COR-L47 (cell line): ENCODE results near the gene CACNA2D3.
A peak's percentile ranks its signal among the peaks of the same experiment; 100 is the strongest.

Experiments
- DNase-seq: peaks from one replicate; lab custom pipeline; 2025; lab: John Stamatoyannopoulos, UW

The CACNA2D3 gene

DNA sequence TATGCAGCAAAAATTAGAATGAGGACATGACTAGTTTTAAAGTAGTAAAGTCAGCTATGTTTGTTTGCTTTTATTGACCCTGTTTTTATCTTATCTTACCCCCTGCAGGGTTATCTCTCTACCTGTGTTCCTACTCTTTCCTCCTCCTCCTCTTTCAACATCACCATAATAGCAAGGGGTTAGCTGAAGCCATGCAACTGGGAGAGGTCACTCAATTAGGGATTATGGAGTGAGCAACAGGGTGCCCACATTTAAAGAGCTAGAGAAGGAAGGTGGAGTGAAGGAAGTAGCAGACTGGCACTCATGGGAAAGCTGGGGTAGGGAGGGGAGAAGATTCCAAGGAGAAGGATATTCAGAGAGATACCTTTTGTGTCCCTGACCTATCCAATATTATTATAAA lies 679.6 kb downstream of the CACNA2D3 start:
- no peak for DNase-seq

- no peak for DNase-seq
Observed at GRCh38 chr3:54810401-54810800, 688.0 kb downstream of the CACNA2D3 start.

DNA sequence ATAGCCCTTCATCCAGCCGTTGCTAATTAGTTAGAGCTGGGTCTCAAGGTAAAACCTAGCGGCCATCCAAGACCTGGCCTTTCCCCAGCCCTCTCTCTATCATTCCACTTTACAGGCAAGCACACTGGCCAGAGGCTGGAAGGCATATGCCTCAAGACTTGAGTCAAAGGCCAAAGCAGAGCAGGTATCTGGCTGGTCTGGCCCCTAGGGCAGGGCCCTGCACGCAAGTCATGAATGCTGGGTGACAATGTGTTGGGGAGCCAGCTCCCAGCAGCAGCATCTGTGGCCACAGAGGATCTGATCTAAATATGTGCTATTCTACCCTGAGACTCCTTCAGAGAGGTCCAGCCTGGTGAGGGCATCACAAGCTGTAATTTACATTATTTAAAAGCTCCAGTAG lies 691.9 kb downstream of the CACNA2D3 start:
- no peak for DNase-seq

GRCh38 chr3:54817628-54818027 lies 695.3 kb downstream of the CACNA2D3 start:
- DNase-seq: no peak

- DNase-seq: no peak
Observed at GRCh38 chr3:54818486-54818885, 696.1 kb downstream of the CACNA2D3 start.

DNA sequence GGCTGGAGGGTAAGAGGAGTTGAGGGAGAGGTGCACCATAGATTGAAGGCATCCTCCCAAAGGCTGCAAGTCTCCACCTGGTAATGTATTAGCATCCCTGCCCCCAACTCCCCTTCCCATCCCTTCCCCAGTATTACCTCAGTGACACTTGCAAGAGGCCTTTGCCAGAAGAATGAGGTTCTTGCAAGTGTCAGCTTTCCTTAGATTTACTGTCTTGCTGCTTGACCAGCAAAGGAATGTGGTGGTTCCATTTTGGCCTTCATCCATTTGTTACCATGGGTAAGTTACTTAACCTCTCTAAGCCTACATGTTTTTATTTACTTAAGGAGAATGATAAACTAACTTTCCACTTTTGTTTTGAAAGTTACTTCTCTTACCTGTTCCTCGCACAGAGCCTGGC lies 696.6 kb downstream of the CACNA2D3 start:
- no peak for DNase-seq

GRCh38 chr3:54819946-54820345 lies 697.6 kb downstream of the CACNA2D3 start:
- no peak for DNase-seq

- DNase-seq: peak; percentile 5
Observed at GRCh38 chr3:54822206-54822605, 699.9 kb downstream of the CACNA2D3 start.

DNA sequence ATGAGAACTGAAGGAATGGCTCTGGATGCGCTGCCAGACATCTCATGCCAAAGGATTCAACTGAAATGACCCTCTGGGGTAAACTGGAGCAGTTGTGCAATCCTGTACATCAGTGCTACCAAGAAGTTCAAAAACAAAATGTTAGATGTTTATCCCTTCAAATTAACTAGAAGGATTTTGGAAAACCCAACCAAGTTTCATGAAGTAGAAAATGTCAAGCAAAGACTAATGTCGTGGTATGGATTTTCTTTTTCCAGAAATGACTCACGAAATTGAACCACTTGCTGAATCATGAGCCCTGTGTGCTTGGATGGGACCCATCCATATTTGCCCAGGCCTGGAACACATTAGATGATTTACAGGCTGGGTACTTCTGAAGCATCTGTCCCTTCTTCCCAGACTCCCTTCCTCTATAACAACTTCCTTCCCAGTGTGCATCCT lies 703.9 kb downstream of the CACNA2D3 start:
- no peak for DNase-seq

- no peak for DNase-seq
Observed at GRCh38 chr3:54827056-54827687, 704.8 kb downstream of the CACNA2D3 start.

GRCh38 chr3:54827776-54828175 lies 705.4 kb downstream of the CACNA2D3 start:
- no peak for DNase-seq

DNA sequence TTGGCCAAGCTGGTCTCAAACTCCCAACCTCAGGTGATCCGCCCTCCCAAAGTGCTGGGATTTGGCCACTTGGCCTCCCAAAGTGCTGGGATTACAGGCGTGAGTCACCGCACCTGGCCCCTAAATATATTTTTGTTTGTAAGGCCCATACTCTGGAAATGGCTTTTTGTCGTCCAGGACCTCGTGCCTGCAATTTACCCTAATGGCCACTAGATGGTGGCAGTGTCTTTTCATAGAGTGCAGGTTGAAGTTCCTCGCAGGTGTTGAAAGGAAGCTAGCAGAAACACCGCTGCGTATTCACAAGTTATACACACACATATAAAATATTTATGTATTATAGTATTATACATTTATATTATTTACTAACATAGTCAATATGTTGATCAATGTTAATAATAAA lies 708.3 kb downstream of the CACNA2D3 start:
- DNase-seq: no peak

DNA sequence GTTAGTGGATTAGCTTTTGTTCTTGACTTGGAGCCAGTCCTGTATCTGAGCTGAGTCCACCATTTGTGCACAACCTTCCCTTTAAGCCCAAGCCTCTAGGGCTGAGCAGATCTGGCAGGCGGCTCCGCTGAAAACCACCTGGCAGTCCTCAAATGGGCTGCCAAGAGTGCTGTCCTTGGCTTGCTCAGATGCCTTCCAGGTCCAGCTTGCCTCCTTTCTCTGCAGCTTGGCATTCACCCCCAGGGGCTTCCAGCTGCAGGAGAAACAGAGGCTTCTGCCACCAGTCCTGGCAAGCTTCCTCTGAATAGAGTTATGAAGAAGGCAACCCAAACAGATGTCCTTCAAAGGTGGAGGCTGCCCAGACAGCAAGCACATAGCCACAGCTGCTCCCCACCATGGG lies 708.8 kb downstream of the CACNA2D3 start:
- DNase-seq: no peak

- DNase-seq: no peak
Observed at GRCh38 chr3:54832876-54833275, 710.5 kb downstream of the CACNA2D3 start.

- DNase-seq: no peak
Observed at GRCh38 chr3:54835701-54836100, 713.3 kb downstream of the CACNA2D3 start.

DNA sequence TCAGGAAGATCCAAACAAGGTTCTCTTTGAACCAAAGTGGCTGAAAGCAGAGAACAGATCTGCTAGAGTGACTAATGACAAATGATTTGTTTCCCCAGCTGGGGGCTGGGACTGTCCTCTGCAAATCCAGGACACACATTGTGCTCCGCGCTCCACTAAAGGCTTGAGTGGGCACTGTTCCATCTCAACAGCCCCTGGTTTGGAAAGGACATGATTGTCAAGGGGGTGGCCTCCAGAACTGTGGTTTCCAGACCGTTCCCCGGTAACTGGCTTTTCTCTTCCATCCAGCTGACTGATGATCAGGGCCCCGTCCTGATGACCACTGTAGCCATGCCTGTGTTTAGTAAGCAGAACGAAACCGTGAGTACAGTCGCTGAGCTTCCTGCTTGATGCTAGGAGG lies 714.5 kb downstream of the CACNA2D3 start:
- no peak for DNase-seq

GRCh38 chr3:54837964-54838363 lies 715.6 kb downstream of the CACNA2D3 start:
- no peak for DNase-seq

DNA sequence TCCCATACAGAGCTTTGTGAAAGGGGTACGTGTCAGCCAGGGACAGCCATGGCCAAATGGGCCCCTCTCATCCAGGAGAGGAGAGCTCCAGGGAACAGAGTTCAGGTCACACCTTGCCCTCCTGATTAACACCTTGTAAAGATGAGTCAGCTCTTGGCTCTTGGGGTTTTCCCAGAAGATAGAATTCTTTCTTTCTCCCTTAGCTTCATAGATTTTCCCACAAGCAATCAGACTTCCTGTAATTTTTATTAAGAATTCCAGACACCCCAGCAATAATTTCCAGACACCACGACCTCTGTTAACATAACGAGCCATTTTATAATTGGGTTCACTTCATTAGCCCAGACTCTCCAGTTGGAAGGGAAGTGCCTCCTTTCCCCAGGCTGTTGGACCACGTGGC lies 719.1 kb downstream of the CACNA2D3 start:
- no peak for DNase-seq

DNA sequence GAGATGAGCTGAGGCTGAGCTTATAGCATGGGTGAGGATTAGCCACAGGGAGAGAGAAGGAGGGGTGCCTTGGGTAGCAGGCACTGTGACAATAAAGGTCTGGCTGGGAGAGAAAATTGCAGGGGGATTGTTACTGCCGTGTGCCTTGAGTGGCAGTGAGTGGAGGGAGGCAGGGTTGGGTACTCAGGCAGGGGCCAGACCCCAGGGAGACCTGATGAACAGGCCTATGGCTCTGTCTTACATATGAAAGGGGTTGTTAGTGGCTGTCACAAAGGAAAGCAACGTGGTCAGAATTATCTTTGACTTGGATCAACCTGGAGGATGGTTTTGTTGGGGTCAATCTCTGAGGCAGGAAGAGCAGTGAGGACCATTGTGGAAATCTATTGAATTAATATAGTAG lies 721.0 kb downstream of the CACNA2D3 start:
- DNase-seq: no peak

DNA sequence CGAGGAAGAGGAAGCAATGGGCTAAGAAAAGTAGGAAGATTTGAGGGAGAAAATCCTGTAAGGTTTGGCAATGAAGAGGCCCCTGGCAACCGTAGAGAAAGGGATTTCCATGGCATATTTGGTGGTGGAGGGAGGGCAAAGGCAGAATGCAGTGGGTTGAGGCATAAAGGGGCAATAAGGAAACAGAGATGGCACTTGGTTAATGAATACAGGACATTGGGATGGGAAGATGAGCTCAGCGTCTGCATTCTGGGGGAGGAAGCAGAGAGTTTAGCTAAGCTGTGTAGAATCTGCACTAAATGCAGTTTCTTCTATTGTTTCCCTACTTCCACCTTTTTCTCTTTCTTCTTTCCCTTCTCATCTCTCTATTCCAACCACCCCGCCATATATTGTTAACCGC lies 721.9 kb downstream of the CACNA2D3 start:
- no peak for DNase-seq

DNA sequence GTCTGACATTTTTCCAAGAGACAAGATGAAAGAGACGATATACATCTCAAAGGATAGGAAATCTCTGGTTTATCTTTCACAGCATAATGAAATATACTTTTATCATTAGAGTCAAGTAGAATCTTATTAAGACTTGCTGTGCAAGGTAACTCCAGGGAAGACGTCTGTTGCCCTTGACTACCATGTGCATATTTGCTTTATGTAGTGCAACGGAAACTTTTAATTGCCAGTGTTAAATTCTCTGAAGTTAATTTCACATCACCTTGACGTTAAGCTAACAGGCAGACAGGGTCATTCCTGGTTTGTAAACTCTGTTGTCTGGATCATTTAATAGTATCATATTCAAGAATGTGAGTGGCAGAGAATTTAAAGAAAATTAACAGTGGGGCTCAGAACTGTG lies 722.7 kb downstream of the CACNA2D3 start:
- DNase-seq: no peak

GRCh38 chr3:54845551-54845950 lies 723.2 kb downstream of the CACNA2D3 start:
- DNase-seq: no peak

DNA sequence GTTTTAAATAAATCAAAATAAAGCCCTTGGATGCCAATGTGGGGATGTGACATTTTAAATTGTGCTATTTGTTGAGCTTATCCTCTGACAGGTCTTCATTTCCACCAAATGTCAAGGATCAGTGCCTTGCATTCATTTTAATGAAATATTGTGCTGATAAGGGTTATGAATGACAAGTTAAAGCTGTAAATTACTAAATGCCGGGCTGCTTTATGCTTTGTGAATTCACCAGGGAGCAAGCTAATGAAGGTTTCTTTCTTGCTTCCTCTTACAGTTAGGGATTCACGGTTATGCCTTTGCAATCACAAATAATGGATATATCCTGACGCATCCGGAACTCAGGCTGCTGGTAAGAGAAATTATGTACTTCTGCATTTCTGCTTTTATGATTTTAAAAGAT lies 723.8 kb downstream of the CACNA2D3 start:
- no peak for DNase-seq

DNA sequence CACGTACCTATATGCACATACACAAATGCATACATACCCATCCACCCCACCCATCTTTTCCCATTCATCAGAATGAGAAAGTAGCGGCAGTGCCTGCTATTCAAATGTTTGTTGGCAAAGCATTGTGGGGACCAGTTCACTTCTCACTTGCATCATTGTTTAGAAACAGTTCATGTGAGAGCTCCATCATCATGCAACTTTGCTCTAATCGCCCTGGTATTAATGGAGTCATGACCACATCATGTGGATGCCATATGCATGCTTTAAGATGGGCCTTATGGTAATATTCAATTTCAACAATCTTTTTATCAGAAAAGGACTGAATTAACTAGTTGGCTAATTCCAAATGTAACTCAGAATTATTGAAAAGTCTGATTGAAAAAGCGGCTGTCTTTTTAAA lies 725.0 kb downstream of the CACNA2D3 start:
- DNase-seq: no peak

DNA sequence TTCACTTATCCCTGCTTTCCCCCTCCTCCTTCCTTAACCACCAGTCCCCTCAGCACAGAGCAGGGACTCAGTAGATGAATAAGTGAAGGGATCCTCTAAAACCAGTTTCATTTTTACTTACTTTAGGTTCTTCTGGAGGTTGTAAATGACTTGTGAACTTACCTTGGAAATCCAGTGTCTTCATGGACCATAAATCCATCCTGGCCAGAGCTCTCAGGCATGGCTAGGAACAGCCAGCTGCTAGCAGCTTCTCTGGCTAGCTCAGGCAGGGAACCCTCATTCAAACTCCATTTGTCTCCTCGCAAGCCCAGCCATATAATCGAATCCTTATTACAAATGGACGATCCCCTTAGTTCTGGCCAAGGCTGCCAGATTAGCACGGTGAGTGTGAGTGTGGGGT lies 727.0 kb downstream of the CACNA2D3 start:
- DNase-seq: no peak
